ENCODE results near the gene MYO6.

Gene MYO6

DNA sequence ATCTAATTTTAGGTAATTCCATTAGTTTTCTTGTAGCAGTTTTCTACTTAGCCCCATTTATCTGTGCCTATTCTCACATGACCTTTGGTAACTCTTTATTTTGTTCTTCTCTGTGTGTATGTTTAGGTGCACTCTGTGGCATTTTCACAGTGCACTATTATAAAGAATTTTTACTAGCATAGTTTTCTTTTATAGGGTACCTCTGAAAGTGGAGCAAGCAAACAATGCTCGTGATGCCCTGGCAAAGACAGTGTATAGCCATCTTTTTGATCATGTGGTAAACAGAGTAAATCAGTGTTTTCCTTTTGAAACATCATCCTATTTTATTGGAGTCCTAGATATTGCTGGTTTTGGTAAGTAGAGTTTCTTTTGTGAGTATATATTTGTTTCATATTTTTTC lies 107.9 kb downstream of the MYO6 start:
- H3K4me3 ChIP-seq (ENCODE audit: low read length): no peak overlapping the region
- H3K4me1 ChIP-seq (ENCODE audit: insufficient read depth, low read length): no peaks in the 10 kb centered on the region
- no peaks in the 10 kb centered on the region for H3K27me3 ChIP-seq (ENCODE audit: insufficient read depth, low read length)
- H3K36me3 ChIP-seq (ENCODE audit: insufficient read depth, low read depth, low read length): no peaks in the 10 kb centered on the region; the same call in 1 of the 2 replicates
- no peak overlapping the region for H3K9ac ChIP-seq (ENCODE audit: low read depth, low read length)
- H3K9me3 ChIP-seq (ENCODE audit: insufficient read depth, low read depth, low read length): no peaks in the 10 kb centered on the region
- no peak overlapping the region for H3K27ac ChIP-seq (ENCODE audit: low read length)

DNA sequence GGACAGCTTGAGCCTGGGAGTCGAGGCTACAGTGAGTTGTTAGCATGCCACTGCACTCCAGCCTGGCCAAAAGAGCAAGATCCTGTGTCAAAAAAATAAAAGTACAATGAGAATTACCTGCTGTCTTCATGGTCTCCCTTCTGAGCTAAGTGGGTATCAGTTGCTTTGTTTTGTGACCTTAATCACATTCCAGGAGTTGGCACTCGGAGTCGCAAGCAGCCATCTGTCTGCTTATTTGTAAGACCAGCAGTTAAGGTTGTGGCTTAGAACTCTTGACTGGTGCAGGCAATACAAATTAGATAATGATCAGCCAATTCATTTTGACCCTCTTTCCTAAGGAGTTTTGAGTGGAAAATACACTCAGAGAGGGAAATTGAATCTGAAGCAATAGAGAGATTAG lies 114.0 kb downstream of the MYO6 start:
- Histone ChIP-seq H3K4me3 (ENCODE audit: low read length) (no peak overlapping the region), H3K36me3 (ENCODE audit: insufficient read depth, low read depth, low read length) (peaks cover 22% of the 10 kb centered on the region), H3K9ac (ENCODE audit: low read depth, low read length) (no peak overlapping the region), H3K9me3 (ENCODE audit: insufficient read depth, low read depth, low read length) (no peaks in the 10 kb centered on the region), H3K4me1 (ENCODE audit: insufficient read depth, low read length) (no peaks in the 10 kb centered on the region), H3K27me3 (ENCODE audit: insufficient read depth, low read length) (no peaks in the 10 kb centered on the region), H3K27ac (ENCODE audit: low read length) (no peak overlapping the region)

DNA sequence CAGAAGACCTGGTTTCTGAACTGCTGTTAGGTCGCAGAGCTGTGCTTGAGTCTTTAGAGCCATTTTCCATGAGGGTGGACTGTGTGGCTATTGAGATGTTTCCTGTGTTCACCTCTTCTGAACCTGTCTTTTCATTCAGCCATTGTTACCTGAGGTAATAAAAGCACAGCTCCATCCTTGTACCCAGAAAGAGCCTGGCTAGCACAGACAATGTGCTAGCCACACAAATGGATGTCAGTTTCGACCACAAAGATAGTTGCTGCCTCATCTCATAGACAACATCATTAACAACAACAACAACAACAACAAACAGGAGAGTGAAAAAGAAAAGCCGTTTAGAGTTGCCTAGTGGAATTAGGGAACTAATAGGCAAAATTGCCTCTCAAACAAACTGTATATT lies 114.7 kb downstream of the MYO6 start:
- Histone ChIP-seq H3K4me3 (ENCODE audit: low read length) (no peak overlapping the region), H3K4me1 (ENCODE audit: insufficient read depth, low read length) (no peaks in the 10 kb centered on the region), H3K27ac (ENCODE audit: low read length) (no peak overlapping the region), H3K27me3 (ENCODE audit: insufficient read depth, low read length) (no peaks in the 10 kb centered on the region), H3K9me3 (ENCODE audit: insufficient read depth, low read depth, low read length) (no peaks in the 10 kb centered on the region), H3K9ac (ENCODE audit: low read depth, low read length) (no peak overlapping the region), H3K36me3 (ENCODE audit: insufficient read depth, low read depth, low read length) (peaks cover 22% of the 10 kb centered on the region)

DNA sequence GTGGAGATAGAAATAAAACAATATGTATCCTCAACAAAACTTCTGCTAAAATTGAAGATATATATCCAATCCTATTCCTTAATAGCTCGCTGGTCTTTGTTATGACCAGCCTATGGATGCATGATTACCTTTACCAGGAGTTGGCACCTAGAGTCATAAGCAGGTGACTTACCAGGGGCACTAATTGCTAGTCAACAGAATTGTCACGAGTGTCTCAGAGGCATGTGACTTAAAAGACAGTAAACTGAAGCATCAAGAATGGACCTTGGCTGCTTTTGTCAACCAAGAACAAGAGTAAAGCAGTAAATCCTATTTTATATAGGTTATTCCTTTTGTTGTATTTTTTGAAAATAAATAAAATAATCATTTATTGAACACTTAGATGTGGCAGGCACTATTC lies 115.4 kb downstream of the MYO6 start:
- Histone ChIP-seq H3K4me1 (ENCODE audit: insufficient read depth, low read length) (no peaks in the 10 kb centered on the region), H3K9me3 (ENCODE audit: insufficient read depth, low read depth, low read length) (no peaks in the 10 kb centered on the region), H3K27ac (ENCODE audit: low read length) (no peak overlapping the region), H3K4me3 (ENCODE audit: low read length) (no peak overlapping the region), H3K27me3 (ENCODE audit: insufficient read depth, low read length) (no peaks in the 10 kb centered on the region), H3K9ac (ENCODE audit: low read depth, low read length) (no peak overlapping the region), H3K36me3 (ENCODE audit: insufficient read depth, low read depth, low read length) (peaks cover 22% of the 10 kb centered on the region)

DNA sequence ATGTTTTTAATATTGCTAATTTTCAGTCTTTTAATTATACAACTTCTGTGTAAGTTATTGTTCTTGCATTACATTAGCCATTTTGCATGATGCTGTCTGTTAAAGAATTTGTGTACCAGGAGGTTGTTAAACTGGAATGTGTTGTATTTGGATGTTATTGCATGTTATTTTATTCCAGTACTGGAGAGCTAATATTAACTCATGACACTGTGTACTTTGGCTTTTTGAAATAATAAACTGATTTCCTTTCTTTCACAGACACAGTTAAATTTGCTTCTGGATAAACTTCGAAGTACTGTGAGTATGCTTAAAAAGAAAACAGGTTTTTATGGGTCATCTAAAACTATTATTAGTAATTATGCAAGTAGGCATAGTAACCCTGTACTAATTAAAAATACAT lies 121.3 kb downstream of the MYO6 start:
- H3K4me3 ChIP-seq (ENCODE audit: low read length): no peak overlapping the region
- no peaks in the 10 kb centered on the region for H3K27me3 ChIP-seq (ENCODE audit: insufficient read depth, low read length)
- H3K9ac ChIP-seq (ENCODE audit: low read depth, low read length): no peak overlapping the region
- no peaks in the 10 kb centered on the region for H3K9me3 ChIP-seq (ENCODE audit: insufficient read depth, low read depth, low read length)
- no peaks in the 10 kb centered on the region for H3K4me1 ChIP-seq (ENCODE audit: insufficient read depth, low read length)
- no peak overlapping the region for H3K27ac ChIP-seq (ENCODE audit: low read length)
- peaks cover 17% of the 10 kb centered on the region for H3K36me3 ChIP-seq (ENCODE audit: insufficient read depth, low read depth, low read length)

DNA sequence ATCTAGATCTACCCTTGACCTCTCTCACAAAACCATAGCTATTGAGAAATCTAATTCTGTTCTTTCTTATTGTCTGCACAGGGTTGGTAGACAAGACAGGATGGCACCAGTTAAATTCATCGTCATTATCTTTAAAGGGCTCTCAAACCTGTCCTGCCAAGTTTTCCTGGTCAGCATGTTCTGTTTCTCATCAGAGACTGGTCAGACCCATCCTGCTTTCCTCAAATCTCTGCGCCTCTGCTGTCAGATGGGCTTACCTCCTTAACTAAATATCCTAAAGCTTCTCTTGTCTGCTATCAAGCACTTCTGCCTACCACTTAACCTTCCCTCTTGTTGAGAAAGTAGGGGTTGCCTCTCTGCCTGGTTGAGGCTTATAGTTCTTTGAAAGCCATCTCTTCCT lies 125.2 kb downstream of the MYO6 start:
- peaks cover 7% of the 10 kb centered on the region; the same call in 1 of the 2 replicates for H3K36me3 ChIP-seq (ENCODE audit: insufficient read depth, low read depth, low read length)
- H3K4me3 ChIP-seq (ENCODE audit: low read length): no peak overlapping the region
- no peaks in the 10 kb centered on the region for H3K27me3 ChIP-seq (ENCODE audit: insufficient read depth, low read length)
- no peaks in the 10 kb centered on the region for H3K9me3 ChIP-seq (ENCODE audit: insufficient read depth, low read depth, low read length)
- H3K9ac ChIP-seq (ENCODE audit: low read depth, low read length): no peak overlapping the region
- no peak overlapping the region for H3K27ac ChIP-seq (ENCODE audit: low read length)
- H3K4me1 ChIP-seq (ENCODE audit: insufficient read depth, low read length): no peaks in the 10 kb centered on the region

DNA sequence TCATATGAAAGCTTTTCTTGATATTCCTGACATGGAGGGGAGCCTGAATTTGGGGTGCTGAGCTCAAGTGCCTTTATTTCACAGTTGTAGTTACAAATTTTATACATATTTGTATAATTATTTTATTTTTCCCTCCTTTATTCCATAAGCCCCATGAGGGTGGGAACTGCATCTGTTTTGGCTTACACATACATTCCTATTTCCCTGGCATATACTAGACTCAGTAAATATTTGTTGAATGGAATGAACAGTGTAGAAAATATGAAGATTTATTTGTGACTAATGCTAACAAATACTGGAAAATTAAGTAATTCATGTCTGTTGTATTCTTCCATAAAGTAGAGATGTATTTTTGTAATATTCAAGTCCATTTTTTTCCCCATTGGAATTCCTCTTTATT lies 127.1 kb downstream of the MYO6 start:
- Histone ChIP-seq H3K27ac (ENCODE audit: low read length) (no peak overlapping the region), H3K36me3 (ENCODE audit: insufficient read depth, low read depth, low read length) (peaks cover 7% of the 10 kb centered on the region; the same call in 1 of the 2 replicates), H3K4me3 (ENCODE audit: low read length) (no peak overlapping the region), H3K4me1 (ENCODE audit: insufficient read depth, low read length) (no peaks in the 10 kb centered on the region), H3K27me3 (ENCODE audit: insufficient read depth, low read length) (no peaks in the 10 kb centered on the region), H3K9ac (ENCODE audit: low read depth, low read length) (no peak overlapping the region), H3K9me3 (ENCODE audit: insufficient read depth, low read depth, low read length) (no peaks in the 10 kb centered on the region)

DNA sequence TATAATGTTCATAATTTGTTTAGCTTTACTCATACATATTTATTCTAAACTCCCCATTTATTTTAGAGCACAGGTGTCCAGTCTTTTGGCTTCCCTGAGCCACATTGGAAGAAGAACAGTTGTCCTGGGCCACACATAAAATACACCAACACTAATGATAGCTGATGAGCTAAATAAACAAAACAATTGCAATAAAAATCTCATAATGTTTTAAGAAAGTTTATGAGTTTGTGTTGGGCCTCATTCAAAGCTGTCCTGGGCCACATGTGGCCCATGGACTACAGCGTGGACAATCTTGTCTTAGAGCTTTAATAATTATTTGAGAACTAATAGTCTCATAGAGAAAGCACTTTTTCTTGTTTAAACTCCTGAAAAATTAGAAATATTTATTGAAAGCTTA lies 131.3 kb downstream of the MYO6 start:
- H3K36me3 ChIP-seq (ENCODE audit: insufficient read depth, low read depth, low read length): 0 out of 2 replicates have a peak, but pooled peaks cover 2% of the 10 kb centered on the region
- H3K27ac ChIP-seq (ENCODE audit: low read length): no peak overlapping the region
- H3K9ac ChIP-seq (ENCODE audit: low read depth, low read length): no peak overlapping the region
- no peaks in the 10 kb centered on the region for H3K4me1 ChIP-seq (ENCODE audit: insufficient read depth, low read length)
- no peak overlapping the region for H3K4me3 ChIP-seq (ENCODE audit: low read length)
- H3K9me3 ChIP-seq (ENCODE audit: insufficient read depth, low read depth, low read length): no peaks in the 10 kb centered on the region
- H3K27me3 ChIP-seq (ENCODE audit: insufficient read depth, low read length): no peaks in the 10 kb centered on the region

DNA sequence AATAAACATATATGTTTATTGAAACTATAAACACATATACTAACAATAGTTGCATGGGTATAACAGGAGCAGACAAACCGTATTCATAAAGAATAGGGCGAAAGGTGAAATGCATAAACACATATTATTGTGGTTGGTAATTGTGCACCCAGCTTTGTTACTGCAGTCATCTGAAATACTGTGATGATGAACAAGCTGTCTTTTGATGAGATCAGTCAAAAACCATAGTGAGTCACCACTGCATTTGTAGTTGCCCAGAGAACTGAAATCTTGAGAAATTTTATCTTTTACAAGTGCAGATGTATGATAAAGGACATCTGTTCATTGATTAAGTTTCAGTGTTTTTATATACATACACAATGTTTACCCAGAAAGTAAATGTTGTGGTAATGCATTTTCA lies 133.7 kb downstream of the MYO6 start:
- Histone ChIP-seq H3K27ac (ENCODE audit: low read length) (no peak overlapping the region), H3K27me3 (ENCODE audit: insufficient read depth, low read length) (no peaks in the 10 kb centered on the region), H3K36me3 (ENCODE audit: insufficient read depth, low read depth, low read length) (0 out of 2 replicates have a peak, but pooled peaks cover 2% of the 10 kb centered on the region), H3K4me3 (ENCODE audit: low read length) (no peak overlapping the region), H3K9me3 (ENCODE audit: insufficient read depth, low read depth, low read length) (no peaks in the 10 kb centered on the region), H3K4me1 (ENCODE audit: insufficient read depth, low read length) (no peaks in the 10 kb centered on the region), H3K9ac (ENCODE audit: low read depth, low read length) (no peak overlapping the region)

DNA sequence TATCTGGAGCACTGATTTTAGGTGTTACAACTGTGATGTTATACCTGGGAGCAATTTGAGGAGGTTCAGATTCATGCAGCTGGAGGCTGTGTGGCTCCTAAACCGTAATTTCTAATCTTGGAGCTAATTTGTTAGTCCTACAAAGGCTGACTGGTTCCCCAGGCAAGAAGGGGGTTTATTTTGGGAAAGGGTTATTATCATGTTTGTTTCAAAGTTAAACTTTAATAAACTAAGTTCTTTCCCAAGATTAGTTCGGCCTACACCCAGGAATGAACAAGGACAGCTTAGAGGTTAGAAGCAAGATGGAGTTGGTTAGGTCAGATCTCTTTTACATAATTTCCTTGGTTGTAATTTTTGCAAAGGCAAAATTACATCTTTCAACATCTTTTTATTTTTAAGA lies 135.8 kb downstream of the MYO6 start:
- H3K9me3 ChIP-seq (ENCODE audit: insufficient read depth, low read depth, low read length): no peaks in the 10 kb centered on the region
- H3K4me1 ChIP-seq (ENCODE audit: insufficient read depth, low read length): no peaks in the 10 kb centered on the region
- H3K36me3 ChIP-seq (ENCODE audit: insufficient read depth, low read depth, low read length): 0 out of 2 replicates have a peak, but pooled peaks cover 2% of the 10 kb centered on the region
- no peaks in the 10 kb centered on the region for H3K27me3 ChIP-seq (ENCODE audit: insufficient read depth, low read length)
- no peak overlapping the region for H3K4me3 ChIP-seq (ENCODE audit: low read length)
- H3K9ac ChIP-seq (ENCODE audit: low read depth, low read length): no peak overlapping the region
- H3K27ac ChIP-seq (ENCODE audit: low read length): no peak overlapping the region

DNA sequence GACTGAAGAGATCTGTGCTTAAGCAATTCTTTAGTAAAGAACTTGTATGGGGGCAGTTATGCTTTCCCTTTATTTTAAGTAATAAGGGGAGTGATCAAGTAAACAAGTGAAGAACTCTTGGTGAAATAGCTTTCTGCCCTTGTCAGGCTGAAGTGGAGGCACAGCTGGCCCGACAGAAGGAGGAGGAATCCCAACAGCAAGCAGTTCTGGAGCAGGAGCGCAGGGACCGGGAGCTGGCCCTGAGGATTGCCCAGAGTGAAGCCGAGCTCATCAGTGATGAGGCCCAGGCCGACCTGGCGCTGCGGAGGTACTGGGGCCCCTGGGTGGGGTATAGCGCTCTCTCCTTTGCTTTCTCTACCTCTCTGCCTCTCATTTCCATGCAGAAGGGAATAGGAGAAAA lies 143.3 kb downstream of the MYO6 start:
- Histone ChIP-seq H3K27me3 (ENCODE audit: insufficient read depth, low read length) (no peaks in the 10 kb centered on the region), H3K9ac (ENCODE audit: low read depth, low read length) (no peak overlapping the region), H3K9me3 (ENCODE audit: insufficient read depth, low read depth, low read length) (no peaks in the 10 kb centered on the region), H3K4me3 (ENCODE audit: low read length) (no peak overlapping the region), H3K4me1 (ENCODE audit: insufficient read depth, low read length) (no peaks in the 10 kb centered on the region), H3K36me3 (ENCODE audit: insufficient read depth, low read depth, low read length) (no peaks in the 10 kb centered on the region), H3K27ac (ENCODE audit: low read length) (no peak overlapping the region)

DNA sequence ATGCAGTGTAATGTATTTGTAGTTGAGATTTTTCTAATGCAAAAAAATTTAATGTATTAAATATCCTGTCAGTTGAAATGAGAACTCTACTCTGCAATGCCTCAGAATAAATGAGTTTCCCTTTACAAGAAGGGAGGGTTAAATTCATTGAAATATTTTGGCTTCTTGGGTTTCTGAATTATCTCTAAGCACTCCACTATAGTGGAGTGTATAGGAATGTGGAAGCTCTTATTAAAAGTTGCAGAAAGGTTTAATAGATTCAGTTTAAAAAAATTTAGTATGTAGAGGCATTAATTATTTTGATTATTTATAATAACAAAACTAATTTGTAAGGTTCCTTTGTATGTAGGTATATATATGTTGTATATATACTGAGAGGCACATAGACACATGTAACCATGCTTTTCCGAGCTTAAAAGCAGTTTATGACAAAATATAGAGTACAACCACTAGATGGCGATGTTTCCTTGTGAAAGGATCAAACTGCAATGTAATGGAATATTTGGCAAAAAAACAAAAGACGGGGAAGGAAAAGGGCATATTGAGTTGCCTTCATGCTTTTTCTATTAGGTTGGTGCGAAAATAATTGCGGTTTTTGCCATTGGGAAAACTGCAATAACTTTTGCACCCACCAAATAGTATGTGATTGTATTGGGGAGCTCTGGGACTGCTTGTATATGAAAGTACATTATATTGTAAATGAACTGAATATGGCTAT lies 144.2 kb downstream of the MYO6 start:
- H3K4me1 ChIP-seq (ENCODE audit: insufficient read depth, low read length): no peaks in the 10 kb centered on the region
- no peak overlapping the region for H3K27ac ChIP-seq (ENCODE audit: low read length)
- no peak overlapping the region for H3K9ac ChIP-seq (ENCODE audit: low read depth, low read length)
- no peak overlapping the region for H3K4me3 ChIP-seq (ENCODE audit: low read length)
- no peaks in the 10 kb centered on the region for H3K9me3 ChIP-seq (ENCODE audit: insufficient read depth, low read depth, low read length)
- H3K36me3 ChIP-seq (ENCODE audit: insufficient read depth, low read depth, low read length): no peaks in the 10 kb centered on the region
- H3K27me3 ChIP-seq (ENCODE audit: insufficient read depth, low read length): no peaks in the 10 kb centered on the region

All from iPS-20b (cell line).